Measurements from ENCODE around the gene ASPSCR1. TPM values are rescaled to one million over a fixed set of nuclear protein-coding genes. Genes with fewer than 3 reads are reported as not detected.
A peak's percentile ranks its signal among the peaks of the same experiment; 100 is the strongest.

ASPSCR1 gene
- total RNA-seq, 2 donors from 2014 or later, result 32.0 to 34.2 TPM

DNA sequence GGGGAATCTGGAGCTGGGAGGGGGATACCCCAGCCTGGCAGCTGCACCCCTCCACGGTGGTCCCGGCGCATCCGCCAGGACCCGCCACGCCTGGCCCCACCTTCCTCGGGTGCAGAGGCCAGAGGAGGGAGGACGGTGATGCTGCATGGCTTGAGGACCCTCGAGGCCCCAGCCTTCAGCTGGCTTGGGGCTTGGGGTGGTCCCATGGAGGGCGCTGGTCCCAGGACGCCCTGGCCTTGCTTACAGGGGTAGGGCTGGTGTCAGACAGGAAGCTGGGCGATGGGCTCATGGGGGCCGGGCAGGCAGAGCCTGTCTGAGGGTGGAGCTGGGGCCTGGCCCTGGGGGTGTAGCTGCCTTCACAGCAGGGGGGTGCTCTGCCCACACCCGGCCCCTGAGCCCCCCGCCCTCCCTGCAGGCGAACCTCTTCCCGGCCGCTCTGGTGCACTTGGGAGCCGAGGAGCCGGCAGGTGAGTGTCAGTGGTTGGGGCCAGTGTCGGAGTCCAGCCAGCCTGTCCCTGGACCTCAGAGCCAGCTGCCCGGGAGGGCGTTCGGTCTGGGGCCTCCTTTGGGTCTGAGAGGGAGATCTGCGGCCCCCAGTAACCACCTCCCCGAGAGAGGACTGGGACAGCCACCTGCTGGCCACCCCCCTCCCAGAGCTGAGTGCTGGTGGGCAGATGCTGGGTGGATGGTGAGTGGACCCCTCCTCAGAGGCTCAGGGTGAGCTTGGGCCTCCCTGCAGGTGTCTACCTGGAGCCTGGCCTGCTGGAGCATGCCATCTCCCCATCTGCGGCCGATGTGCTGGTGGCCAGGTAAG is 38.8 kb downstream of the ASPSCR1 start:
- Mint-ChIP-seq H3K27ac (no peak overlapping the region), H3K36me3 (ENCODE audit: insufficient read depth in 2 of 2) (no peaks in the 10 kb centered on the region), H3K9me3 (no peaks in the 10 kb centered on the region), H3K4me1 (ENCODE audit: low read depth) (peaks cover 11% of the 10 kb centered on the region), H3K27me3 (ENCODE audit: low read depth) (no peaks in the 10 kb centered on the region), H3K4me3 (no peak overlapping the region)
- DNase-seq, result no peak
- ATAC-seq (replicated peaks in 1 of 2), result no peak

DNA sequence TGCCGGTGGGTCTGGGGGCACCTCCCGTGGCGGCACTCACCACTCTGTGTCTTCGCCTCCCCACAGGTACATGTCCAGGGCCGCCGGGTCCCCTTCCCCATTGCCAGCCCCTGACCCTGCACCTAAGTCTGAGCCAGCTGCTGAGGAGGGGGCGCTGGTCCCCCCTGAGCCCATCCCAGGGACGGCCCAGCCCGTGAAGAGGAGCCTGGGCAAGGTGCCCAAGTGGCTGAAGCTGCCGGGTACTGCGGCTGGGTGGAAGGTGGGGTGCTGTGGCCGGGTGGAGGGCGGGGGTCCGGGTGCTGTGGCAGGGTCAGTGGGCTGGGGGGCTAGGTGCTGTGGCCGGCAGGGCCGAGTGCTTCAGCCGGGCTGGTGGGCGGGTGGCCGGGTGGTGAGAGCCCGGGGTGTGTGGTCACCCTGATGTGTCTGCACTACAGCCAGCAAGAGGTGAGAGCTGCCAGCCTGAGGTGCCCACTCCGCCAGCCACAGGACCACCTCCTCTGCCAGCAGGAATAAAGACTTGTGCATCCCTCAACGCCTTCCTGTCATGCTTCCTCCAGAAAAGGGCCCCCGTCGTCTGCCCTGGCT is 39.5 kb downstream of the ASPSCR1 start:
- no peak overlapping the region for H3K4me3 Mint-ChIP-seq
- no peaks in the 10 kb centered on the region for H3K9me3 Mint-ChIP-seq
- no peak overlapping the region for H3K27ac Mint-ChIP-seq
- no peaks in the 10 kb centered on the region for H3K27me3 Mint-ChIP-seq (ENCODE audit: low read depth)
- no peaks in the 10 kb centered on the region for H3K36me3 Mint-ChIP-seq (ENCODE audit: insufficient read depth in 2 of 2)
- ATAC-seq (replicated peaks in 1 of 2) (no peak), DNase-seq (no peak)
- H3K4me1 Mint-ChIP-seq (ENCODE audit: low read depth), result peaks cover 18% of the 10 kb centered on the region

DNA sequence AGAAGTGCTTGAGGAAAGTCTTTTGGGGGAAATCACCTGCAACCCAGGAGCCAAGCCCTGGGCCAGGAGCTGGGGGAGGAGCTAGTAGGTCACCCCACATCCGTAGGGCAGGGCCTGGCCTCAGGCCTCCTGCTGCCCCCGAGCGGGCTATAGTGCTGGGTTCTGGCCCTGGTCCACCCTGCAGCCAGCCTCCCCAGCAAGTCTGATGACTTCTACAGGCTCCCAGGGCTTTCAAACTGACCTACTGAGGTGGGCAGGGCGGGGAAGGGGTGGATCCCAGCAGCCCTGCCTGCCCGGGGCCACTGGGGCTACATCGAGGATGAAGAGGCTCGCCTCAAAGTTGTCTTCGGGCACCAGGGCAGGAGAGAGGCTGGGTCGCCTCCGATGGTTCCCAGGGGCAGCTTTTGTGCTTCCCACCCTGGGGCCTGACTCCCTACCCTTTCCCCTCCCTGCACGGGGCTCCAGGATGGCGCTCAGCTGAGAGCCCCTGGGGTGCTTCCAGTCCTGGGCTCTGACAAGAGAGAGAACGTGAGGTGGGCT is 40.3 kb downstream of the ASPSCR1 start:
- Mint-ChIP-seq H3K27me3 (ENCODE audit: low read depth) (no peaks in the 10 kb centered on the region), H3K36me3 (ENCODE audit: insufficient read depth in 2 of 2) (no peaks in the 10 kb centered on the region), H3K9me3 (no peaks in the 10 kb centered on the region), H3K4me3 (no peak overlapping the region), H3K4me1 (ENCODE audit: low read depth) (peaks cover 20% of the 10 kb centered on the region), H3K27ac (no peak overlapping the region)
- DNase-seq, result no peak
- ATAC-seq (replicated peaks in 1 of 2), result no peak

DNA sequence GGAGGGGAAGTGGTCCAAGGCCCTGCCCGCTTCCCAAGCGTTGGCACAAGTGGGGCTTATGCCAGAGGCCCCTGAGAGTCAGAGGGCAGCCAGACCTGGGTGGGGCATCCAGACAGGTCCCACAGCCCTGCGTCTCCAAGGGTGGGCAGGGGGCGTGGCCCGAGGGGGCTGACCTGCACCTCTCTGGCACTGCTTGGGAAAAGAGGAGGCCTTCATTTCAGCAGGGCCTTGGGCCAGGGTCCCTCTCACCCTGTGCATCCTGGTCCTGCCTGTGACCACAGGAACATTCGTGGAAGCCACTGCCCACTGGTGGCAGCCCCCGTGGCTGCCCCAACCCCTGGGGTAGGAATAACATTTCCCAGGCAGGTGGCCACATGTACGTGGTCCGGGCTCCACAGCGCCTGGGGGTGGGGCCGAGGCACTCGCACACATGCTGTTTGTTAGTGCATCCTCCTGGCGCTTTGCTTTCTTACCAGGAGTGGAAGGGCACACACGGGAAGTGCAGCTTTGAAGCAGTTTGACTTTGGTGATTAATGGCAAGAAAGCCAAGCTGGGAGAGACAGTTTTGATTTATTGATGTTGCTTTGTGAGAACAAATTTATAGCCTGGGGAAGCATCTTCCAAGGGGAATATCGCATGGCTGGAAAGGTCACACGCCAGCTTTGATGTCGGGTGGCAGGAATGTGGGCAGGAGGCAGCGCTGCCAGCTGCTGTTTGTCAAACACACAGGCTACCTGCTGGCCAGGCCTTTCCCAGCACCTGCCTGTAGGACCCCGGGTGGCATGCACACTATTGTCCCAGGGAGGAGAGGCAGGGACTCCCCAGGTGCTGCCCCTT is 40.9 kb downstream of the ASPSCR1 start:
- H3K9me3 Mint-ChIP-seq, result no peaks in the 10 kb centered on the region
- H3K4me3 Mint-ChIP-seq, result no peak overlapping the region
- H3K27me3 Mint-ChIP-seq (ENCODE audit: low read depth), result no peaks in the 10 kb centered on the region
- peaks cover 20% of the 10 kb centered on the region for H3K4me1 Mint-ChIP-seq (ENCODE audit: low read depth)
- H3K36me3 Mint-ChIP-seq (ENCODE audit: insufficient read depth in 2 of 2), result no peaks in the 10 kb centered on the region
- H3K27ac Mint-ChIP-seq, result no peak overlapping the region
- DNase-seq, result no peak
- ATAC-seq (replicated peaks in 1 of 2), result no peak

DNA sequence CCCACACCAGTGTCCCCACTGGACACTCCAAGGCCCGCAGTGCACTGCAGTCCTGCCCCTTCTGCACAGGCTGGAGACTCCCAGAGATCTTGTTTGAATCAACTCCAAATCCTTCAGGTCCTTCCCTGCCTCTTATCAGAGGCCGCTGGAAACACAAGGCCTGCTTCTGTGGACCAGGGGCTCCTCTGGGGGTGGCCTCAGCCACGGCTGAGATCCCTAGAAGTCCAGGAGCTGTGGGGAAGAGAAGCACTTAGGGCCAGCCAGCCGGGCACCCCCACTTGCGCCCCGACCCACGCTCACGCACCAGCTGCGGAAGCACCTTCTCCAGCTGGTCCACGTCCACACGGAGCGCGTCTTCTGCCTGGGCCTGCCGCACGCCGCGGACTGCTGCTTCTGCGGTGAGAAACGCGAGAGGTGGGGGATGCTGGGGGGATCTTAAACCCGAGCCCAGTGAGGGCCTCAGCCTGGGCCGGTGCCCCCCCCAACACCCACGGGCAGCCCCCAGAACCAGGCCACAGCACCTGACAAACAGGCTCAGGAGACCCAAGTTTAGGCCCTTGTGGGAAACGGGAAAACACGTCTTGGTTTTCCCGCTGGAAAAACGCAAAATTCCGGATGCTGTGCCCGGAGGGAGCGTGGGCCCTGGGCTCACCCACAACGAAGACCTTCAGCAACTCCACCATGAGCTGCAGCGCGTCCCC is 41.7 kb downstream of the ASPSCR1 start:
- Mint-ChIP-seq H3K27me3 (ENCODE audit: low read depth) (no peaks in the 10 kb centered on the region), H3K27ac (no peak overlapping the region), H3K36me3 (ENCODE audit: insufficient read depth in 2 of 2) (no peaks in the 10 kb centered on the region), H3K9me3 (no peaks in the 10 kb centered on the region), H3K4me1 (ENCODE audit: low read depth) (peaks cover 25% of the 10 kb centered on the region), H3K4me3 (no peak overlapping the region)
- DNase-seq (no peak), ATAC-seq (replicated peaks in 1 of 2) (no peak)

- DNase-seq (peak; percentile 81 to 84), ATAC-seq (replicated peaks in 1 of 2) (no peak)
- no peak overlapping the region for H3K27ac Mint-ChIP-seq
- H3K27me3 Mint-ChIP-seq (ENCODE audit: low read depth), result no peaks in the 10 kb centered on the region
- peak overlapping the region in 1 of 2 donors; percentile 67 for H3K4me3 Mint-ChIP-seq
- no peaks in the 10 kb centered on the region for H3K36me3 Mint-ChIP-seq (ENCODE audit: insufficient read depth in 2 of 2)
- H3K9me3 Mint-ChIP-seq, result no peaks in the 10 kb centered on the region
- peaks cover 28% of the 10 kb centered on the region for H3K4me1 Mint-ChIP-seq (ENCODE audit: low read depth)
Observed at GRCh38 chr17:82019690-82020571, 42.5 kb downstream of the ASPSCR1 start.

- no peaks in the 10 kb centered on the region for H3K36me3 Mint-ChIP-seq (ENCODE audit: insufficient read depth in 2 of 2)
- DNase-seq, result no peak
- peaks cover 28% of the 10 kb centered on the region for H3K4me1 Mint-ChIP-seq (ENCODE audit: low read depth)
- H3K27me3 Mint-ChIP-seq (ENCODE audit: low read depth), result no peaks in the 10 kb centered on the region
- H3K4me3 Mint-ChIP-seq, result peak overlapping the region; percentile 84 to 89
- no peak for ATAC-seq (replicated peaks in 1 of 2)
- H3K9me3 Mint-ChIP-seq, result no peaks in the 10 kb centered on the region
- no peak overlapping the region for H3K27ac Mint-ChIP-seq
Observed at GRCh38 chr17:82020572-82021106, 43.2 kb downstream of the ASPSCR1 start.

DNA sequence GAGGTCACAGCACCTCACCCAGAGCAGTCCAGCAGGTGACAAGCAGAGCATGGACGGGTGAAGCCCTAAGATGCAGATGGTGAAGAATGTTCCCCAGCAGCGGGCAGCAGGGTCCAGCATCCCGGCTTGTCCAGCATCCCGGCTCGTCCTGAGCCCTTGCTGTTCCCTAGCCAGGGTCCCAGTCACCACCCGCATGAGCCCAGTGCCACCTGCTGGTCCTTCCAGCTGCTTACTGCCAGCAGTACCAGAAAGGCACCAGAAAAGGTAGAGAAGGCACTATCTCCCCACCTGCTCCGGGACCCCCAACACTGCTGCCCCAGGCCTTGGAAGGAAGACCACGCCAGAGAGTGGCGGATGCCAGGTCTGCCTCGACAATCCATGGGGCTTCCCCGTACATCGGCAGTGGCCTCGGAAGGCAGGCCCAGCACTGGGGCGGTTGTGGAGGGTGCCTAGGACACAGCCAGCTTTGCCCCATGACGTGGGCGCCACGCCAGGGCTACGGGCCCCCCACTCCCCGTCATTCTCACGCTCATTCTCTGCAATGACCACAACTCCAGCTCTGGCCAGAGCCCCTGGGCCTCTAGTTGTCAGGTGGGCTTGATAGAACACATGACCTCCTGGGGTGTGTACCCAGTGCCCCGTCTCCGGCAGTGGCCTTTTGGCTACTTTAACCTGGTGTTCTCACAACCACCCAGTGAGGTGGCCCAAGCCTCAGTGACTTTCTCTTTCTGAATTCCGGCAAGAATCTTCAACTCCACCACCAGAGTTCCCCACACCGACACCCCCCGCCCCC is 43.9 kb downstream of the ASPSCR1 start:
- Mint-ChIP-seq H3K27ac (no peak overlapping the region), H3K36me3 (ENCODE audit: insufficient read depth in 2 of 2) (no peaks in the 10 kb centered on the region), H3K4me3 (peak overlapping the region; percentile 84 to 89), H3K27me3 (ENCODE audit: low read depth) (no peaks in the 10 kb centered on the region), H3K9me3 (no peaks in the 10 kb centered on the region), H3K4me1 (ENCODE audit: low read depth) (peaks cover 28% of the 10 kb centered on the region)
- peak; percentile 63 to 74 for DNase-seq
- ATAC-seq (replicated peaks in 1 of 2), result no peak

DNA sequence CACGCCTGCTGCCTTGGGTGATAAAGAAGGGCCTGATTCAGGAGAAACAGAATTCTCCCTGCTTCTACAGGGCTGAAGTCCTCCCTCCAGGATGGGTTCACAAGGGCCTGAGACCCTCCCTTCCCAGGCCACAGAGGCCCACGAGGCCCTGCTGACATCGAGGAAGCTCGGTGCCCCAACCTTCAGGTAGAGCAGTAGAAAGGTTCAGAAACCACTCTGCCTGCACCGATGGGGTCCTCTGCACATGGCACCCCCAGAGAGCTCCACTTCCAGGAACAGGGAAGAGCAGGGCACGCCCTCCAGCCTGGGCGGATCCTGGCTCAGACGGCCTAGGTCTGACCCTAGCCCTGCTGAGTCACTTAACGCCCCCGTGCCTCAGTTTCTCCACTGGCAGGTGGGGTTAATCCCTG is 44.5 kb downstream of the ASPSCR1 start:
- H3K27me3 Mint-ChIP-seq (ENCODE audit: low read depth), result no peaks in the 10 kb centered on the region
- peak overlapping the region; percentile 84 to 89 for H3K4me3 Mint-ChIP-seq
- DNase-seq (no peak), ATAC-seq (replicated peaks in 1 of 2) (no peak)
- H3K36me3 Mint-ChIP-seq (ENCODE audit: insufficient read depth in 2 of 2), result peaks cover 0 to under 1% of the 10 kb centered on the region in 2 donors
- peaks cover 28% of the 10 kb centered on the region for H3K4me1 Mint-ChIP-seq (ENCODE audit: low read depth)
- H3K27ac Mint-ChIP-seq, result no peak overlapping the region
- H3K9me3 Mint-ChIP-seq, result no peaks in the 10 kb centered on the region

DNA sequence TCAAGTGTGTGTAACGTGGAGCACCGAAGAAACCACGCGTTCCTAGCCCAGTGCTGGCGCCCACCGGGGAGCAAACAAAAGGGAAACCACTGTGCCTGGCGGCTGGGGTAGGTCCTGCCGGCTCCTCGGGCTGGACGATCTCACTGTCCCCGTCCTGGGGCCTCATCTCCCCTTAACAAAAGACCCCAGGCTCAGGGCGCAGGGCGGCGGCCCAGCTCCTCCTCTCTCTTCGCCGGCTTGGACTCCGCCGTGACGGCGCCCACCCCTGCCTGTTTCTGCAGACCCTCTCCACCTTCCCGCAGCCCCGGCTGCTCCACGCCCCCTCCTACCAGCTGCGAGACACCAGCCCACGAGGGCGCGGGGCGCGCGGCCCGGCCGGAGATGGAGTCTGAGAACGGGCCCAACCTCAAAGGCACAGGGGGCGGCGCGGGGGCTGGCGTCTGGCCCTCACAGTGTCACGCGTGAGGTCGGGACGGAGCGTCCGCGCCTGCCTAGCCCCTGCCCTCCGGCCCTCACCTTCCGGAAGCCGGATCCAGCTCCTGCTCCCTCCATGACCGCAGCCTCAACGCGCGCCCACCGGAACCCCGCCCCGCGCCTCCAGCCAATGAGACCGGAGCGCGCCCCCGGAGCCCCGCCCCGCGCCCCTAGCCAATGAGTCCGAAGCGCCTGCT is 45.0 kb downstream of the ASPSCR1 start, which contains the start of gene CENPX:
TSS of gene CENPX (minus strand) at position 569 of the 671 bp plus-strand sequence. CDS start at position 552, 17 bp downstream.
- H3K27me3 Mint-ChIP-seq (ENCODE audit: low read depth), result no peaks in the 10 kb centered on the region
- no peaks in the 10 kb centered on the region for H3K9me3 Mint-ChIP-seq
- ATAC-seq (replicated peaks in 1 of 2) (no peak), DNase-seq (no peak)
- no peak within 1 kb of the TSS for H3K27ac Mint-ChIP-seq
- peaks cover 28% of the 10 kb centered on the region for H3K4me1 Mint-ChIP-seq (ENCODE audit: low read depth)
- H3K36me3 Mint-ChIP-seq (ENCODE audit: insufficient read depth in 2 of 2), result peaks cover 0 to 1% of the 10 kb centered on the region in 2 donors
- H3K4me3 Mint-ChIP-seq, result peak within 1 kb of the TSS; percentile 84 to 89
